Hypothalamus (tissue), 51 donors: ENCODE measurements around the gene VPS16.
"Not testable (repeated sequence)": the region's sequence is repeated elsewhere in the genome, so short reads cannot be mapped to it uniquely, and the experiment has no call there.

Source experiments
- DNase-seq, 51 donors: peaks; one replicate each; lab custom pipeline; 2025; lab: John Stamatoyannopoulos, UW

The VPS16 gene

DNA sequence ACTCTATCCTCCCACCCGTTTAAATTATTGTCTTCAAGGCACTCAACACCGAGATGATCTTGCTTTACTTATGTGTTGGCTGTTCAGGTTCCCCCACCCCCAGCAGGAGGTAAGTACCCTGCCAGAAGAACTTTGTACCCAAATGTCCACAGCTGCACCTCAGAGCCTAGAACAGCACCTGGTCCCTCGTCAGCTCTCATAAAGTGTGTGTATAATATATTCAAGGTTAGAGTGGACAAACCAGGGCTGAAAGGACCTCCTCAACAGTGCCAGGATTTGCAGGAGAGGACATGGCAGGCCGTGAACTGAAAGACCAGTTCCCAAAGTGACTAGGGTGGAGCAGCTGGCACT, 34.2 kb upstream of the VPS16 start:
- DNase-seq = no peak

GRCh38 chr20:2807019-2807418, 33.5 kb upstream of the VPS16 start:
- no peak for DNase-seq

DNA sequence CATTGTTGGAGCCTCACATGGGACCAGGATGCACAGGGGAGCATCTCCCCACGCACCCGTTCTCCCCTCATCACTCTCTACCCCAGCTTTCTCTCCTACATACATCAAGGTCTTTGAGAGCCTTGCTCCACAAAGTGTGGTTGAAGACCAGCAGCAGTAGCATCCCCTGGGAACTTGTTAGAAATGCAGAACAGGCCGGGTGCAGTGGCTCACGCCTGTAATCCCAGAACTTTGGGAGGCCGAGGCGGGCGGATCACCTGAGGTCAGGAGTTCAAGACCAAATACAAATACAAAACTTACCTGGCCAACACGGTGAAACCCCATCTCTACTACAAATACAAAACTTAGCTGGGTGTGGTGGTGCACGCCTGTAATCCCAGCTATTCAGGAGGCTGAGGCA, 32.6 kb upstream of the VPS16 start:
- DNase-seq = not testable (repeated sequence)

- no peak for DNase-seq
Observed at GRCh38 chr20:2809690-2810089, 30.9 kb upstream of the VPS16 start.

DNA sequence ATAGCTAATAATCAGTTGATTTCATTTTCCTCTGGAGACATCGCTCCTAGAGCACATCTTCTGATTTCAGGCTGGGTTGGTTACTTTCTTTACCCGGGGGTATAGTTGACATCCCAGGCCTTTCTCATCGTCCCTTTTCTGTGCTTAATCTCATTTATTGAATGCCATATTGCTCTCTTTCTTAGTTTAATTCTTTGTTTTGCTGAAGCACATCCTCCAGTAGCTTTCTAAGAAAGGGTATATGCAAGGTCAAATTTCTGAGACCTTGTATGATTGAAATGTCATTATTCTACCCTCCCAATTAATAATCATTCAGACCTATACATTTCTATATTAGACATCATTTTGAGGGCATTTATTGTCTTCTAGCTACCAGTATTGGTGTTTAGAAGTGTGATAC, 28.4 kb upstream of the VPS16 start:
- DNase-seq = no peak

- no peak for DNase-seq
Observed at GRCh38 chr20:2814076-2814475, 26.5 kb upstream of the VPS16 start.

GRCh38 chr20:2814587-2815051, 25.9 kb upstream of the VPS16 start, which contains the start of gene C20orf141:
TSS of gene C20orf141 (plus strand) at chr20:2814987. CDS start at chr20:2815185, 198 bp downstream.
- no peak for DNase-seq

DNA sequence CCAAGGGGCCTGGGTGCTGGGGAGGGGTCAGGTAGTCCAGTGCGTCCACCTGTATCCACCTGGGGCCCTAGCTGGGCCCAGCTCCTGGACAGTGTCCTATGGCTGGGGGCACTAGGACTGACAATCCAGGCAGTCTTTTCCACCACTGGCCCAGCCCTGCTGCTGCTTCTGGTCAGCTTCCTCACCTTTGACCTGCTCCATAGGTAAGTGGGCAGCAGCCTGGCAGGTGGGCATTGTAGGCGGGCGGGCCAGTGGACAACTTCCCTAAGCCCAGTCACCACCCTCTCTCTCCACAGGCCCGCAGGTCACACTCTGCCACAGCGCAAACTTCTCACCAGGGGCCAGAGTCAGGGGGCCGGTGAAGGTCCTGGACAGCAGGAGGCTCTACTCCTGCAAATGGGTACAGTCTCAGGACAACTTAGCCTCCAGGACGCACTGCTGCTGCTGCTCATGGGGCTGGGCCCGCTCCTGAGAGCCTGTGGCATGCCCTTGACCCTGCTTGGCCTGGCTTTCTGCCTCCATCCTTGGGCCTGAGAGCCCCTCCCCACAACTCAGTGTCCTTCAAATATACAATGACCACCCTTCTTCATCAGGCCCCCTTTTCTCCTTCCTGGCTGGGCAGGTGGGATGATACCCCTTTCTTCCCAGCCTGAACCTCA, 25.2 kb upstream of the VPS16 start:
- DNase-seq = no peak

GRCh38 chr20:2816030-2816582, 24.4 kb upstream of the VPS16 start, which contains the start of gene TMEM239:
TSS of gene TMEM239 (plus strand) at chr20:2816364. CDS start at chr20:2816555, 191 bp downstream.
- no peak for DNase-seq

- no peak for DNase-seq
Observed at GRCh38 chr20:2816583-2817340, 23.8 kb upstream of the VPS16 start.

DNA sequence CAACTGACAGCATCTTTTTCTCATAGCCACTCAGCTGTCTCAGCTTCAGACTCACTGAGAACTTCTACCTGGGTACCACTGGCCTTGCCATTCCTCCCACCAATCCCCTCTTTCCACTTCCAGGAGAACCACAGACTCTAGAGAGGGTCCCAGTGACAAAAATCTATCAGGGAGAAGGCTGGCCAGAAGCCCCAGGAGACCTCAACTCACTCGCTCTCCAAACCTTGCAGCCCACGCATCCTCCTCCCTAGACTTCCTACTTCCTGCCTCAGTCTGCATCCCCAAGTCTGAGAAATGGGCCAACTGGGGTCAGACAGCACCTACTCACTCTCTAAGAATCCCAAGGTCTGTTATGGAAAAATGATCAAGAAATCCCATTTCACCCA, 23.2 kb upstream of the VPS16 start:
- DNase-seq = no peak

GRCh38 chr20:2817891-2818595, 22.5 kb upstream of the VPS16 start:
- no peak for DNase-seq

DNA sequence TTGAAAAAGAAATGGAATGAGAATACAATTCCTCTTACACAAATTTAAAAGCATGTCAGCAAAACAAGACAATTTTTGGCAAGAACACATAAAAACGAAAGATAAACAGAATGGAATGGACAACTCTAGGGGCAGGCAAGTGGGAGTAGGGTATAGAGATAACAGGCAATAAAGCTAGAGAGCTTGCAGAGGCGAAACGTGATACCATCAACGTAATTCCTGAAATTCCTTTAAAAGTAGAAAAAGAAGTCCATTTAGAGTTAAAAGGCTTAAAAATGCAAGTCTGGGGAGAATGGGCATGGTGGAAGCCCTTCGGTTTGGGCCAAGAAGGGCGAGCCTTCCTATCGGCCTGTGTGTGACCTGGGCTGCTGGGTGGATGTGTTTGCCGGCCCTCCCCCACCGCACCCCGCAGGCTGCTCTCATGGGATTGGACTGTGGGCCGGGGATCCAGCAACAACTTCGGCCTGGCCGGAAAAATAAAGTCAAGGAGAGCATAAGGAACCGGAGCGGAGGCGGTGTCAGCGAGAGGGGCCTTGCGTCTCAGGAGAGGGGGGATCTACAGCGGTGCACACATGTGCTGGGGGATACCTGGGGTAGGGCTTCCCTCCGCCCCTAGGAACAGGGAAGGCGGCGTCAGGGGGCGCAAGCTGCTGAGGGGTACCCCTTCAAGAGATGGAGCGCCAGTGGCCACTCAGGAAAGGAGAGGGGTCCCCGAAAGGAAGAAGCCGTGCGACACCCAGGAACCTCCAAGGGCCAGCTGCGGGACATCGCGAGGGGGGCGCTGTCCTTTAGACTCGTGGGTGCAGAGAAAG, 20.3 kb upstream of the VPS16 start:
- no peak for DNase-seq

GRCh38 chr20:2820896-2821869, 19.4 kb upstream of the VPS16 start:
- no peak for DNase-seq

GRCh38 chr20:2822073-2822472, 18.5 kb upstream of the VPS16 start:
- no peak for DNase-seq

GRCh38 chr20:2825761-2826160, 14.8 kb upstream of the VPS16 start:
- no peak for DNase-seq

GRCh38 chr20:2826655-2827054, 13.9 kb upstream of the VPS16 start:
- DNase-seq = no peak

DNA sequence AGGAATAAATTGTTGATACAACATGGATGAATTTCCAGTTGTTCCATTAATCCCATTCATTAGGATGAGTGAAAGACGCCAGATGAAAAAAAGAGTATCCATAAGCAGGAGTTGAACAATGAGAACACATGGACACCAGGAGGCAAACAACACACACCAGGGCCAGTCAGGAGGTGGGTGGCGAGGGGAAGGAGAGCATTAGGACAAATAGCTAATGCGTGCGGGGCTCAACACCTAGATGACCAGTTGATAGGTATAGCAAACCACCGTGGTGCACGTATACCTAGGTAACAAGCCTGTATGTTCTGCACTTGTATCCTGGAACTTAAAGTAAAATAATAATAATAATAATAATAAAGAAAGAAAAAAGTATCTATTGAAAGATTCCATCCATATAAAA, 11.2 kb upstream of the VPS16 start:
- DNase-seq = no peak

GRCh38 chr20:2831206-2831605, 9.3 kb upstream of the VPS16 start:
- not testable (repeated sequence) for DNase-seq
